Measurements from ENCODE around the gene ACAA1. TPM values are rescaled to one million over a fixed set of nuclear protein-coding genes. Genes with fewer than 3 reads are reported as not detected.

ACAA1 gene
- total and polyA plus RNA-seq, 9 of the 15 experiments (the other 6 are each of a cell fraction or from before 2014, with no cell fraction given), result 4.0 to 88.9 (median 57.2) TPM

DNA sequence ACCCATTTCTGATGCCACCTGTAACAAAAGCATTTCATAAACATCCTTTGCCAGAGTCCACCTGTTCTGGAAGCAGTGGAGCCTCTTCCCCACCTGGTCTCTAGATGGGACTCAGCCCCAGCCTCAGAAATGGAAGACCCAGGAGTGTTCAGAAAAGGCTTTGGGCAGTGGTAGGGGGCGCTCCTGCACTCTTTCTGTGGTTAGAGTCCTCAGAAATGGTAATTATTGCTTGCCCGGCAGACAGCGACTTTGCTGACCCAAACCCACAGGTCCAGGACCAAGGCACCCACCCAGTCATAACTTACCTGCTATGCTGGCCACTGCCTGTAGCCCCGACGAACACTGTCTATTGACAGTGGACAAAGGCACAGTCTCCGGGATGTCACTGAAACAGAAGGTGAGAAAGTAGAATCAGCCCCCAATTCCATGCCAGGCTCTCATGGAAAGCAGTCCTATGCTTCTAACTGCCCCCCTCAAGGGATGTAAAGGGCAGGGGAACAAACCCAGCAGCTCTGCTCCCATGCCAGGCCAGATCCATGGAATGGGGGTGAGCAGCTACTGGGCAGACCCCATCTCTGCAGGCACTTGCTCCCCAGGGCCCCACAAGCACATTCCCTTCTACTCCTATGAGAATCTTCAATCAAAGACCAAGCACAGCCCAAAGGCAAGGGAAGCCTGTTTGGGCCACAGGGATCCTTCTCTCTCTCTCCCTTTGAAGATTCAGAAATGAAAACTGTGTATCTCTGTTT is 5.1 kb downstream of the ACAA1 start:
- DNase-seq (ENCODE audit: extremely low read depth in 1 of 4, low spot score in 3 of 4) (peak; percentile 69 to 82 (median 70)), ATAC-seq (peak; percentile 87), FAIRE-seq (peak; percentile 92)
- no TSS peak for BruUV-seq (replicated peaks)
- no peaks in the 10 kb centered on the region for H3K9me3 ChIP-seq (replicated peaks; ENCODE audit: control insufficient read depth, insufficient read depth, low read depth, low read length)
- peaks cover 4 to 6% of the 10 kb centered on the region in 2 experiments; a peak in 2 of 5 replicates for H3K4me1 ChIP-seq (replicated peaks in 1 of 2; ENCODE audit: control insufficient read depth in 2 of 2, insufficient read depth in 2 of 2, low read length in 2 of 2)
- H3K9ac ChIP-seq (ENCODE audit: insufficient read depth in 1 of 2, low read depth in 2 of 2, low read length in 2 of 2), result no peak overlapping the region
- H3K4me3 ChIP-seq, result no peak overlapping the region
- CTCF ChIA-PET (ENCODE audit: low intra/inter-chr PET ratio), result no interaction called here
- peaks cover 4% of the 10 kb centered on the region; the same call in 1 of the 2 replicates for H4K20me1 ChIP-seq (replicated peaks; ENCODE audit: control insufficient read depth, insufficient read depth, low read length)
- WGBS (ENCODE audit: insufficient coverage, low coverage, missing lambda C conversion rate), result 37% methylated on average over 6 of the region's 6 CpGs
- POLR2A ChIA-PET, result interaction anchor here (0.8 to 1.5 kb wide), 3 partner anchors 8 to 35 kb away, joined by 3 read pairs; no protein-coding TSS in a partner anchor
- in situ Hi-C loops (cut with MboI), result loop anchor here (10.0 kb wide), 2 partner anchors 213 to 343 kb away; partner anchors contain the start of gene XYLB
- H3K27ac ChIP-seq (ENCODE audit: extremely low read depth, low read depth, low read length), result no peak overlapping the region
- peaks cover 19% of the 10 kb centered on the region for H3K79me2 ChIP-seq (ENCODE audit: control insufficient read depth, insufficient read depth, low read length)
- H3K36me3 ChIP-seq (ENCODE audit: control insufficient read depth, insufficient read depth, low read length), result peaks cover 86% of the 10 kb centered on the region
- H2AFZ ChIP-seq (ENCODE audit: low read depth, low read length), result no peak overlapping the region
- intact Hi-C loops (cut with micrococcal nuclease), result loop anchor here (1.0 to 10.0 kb wide), 4 partner anchors 93 to 523 kb away; partner anchors contain the start of gene SLC22A14
- no peaks in the 10 kb centered on the region for H3K9me1 ChIP-seq (ENCODE audit: control insufficient read depth, insufficient read depth, low read length)
- H3K4me2 ChIP-seq (ENCODE audit: insufficient read depth, low read length), result no peak overlapping the region
- no peaks in the 10 kb centered on the region for H3K27me3 ChIP-seq (ENCODE audit: control insufficient read depth in 2 of 2, insufficient read depth in 2 of 2, low read length in 2 of 2)
- TF ChIP-seq, protein P1, sequence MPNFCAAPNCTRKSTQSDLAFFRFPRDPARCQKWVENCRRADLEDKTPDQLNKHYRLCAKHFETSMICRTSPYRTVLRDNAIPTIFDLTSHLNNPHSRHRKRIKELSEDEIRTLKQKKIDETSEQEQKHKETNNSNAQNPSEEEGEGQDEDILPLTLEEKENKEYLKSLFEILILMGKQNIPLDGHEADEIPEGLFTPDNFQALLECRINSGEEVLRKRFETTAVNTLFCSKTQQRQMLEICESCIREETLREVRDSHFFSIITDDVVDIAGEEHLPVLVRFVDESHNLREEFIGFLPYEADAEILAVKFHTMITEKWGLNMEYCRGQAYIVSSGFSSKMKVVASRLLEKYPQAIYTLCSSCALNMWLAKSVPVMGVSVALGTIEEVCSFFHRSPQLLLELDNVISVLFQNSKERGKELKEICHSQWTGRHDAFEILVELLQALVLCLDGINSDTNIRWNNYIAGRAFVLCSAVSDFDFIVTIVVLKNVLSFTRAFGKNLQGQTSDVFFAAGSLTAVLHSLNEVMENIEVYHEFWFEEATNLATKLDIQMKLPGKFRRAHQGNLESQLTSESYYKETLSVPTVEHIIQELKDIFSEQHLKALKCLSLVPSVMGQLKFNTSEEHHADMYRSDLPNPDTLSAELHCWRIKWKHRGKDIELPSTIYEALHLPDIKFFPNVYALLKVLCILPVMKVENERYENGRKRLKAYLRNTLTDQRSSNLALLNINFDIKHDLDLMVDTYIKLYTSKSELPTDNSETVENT (CRISPR knock-in tag; IDR thresholded peaks at IDR 0.05), result no peak
- TF ChIP-seq, protein P2, sequence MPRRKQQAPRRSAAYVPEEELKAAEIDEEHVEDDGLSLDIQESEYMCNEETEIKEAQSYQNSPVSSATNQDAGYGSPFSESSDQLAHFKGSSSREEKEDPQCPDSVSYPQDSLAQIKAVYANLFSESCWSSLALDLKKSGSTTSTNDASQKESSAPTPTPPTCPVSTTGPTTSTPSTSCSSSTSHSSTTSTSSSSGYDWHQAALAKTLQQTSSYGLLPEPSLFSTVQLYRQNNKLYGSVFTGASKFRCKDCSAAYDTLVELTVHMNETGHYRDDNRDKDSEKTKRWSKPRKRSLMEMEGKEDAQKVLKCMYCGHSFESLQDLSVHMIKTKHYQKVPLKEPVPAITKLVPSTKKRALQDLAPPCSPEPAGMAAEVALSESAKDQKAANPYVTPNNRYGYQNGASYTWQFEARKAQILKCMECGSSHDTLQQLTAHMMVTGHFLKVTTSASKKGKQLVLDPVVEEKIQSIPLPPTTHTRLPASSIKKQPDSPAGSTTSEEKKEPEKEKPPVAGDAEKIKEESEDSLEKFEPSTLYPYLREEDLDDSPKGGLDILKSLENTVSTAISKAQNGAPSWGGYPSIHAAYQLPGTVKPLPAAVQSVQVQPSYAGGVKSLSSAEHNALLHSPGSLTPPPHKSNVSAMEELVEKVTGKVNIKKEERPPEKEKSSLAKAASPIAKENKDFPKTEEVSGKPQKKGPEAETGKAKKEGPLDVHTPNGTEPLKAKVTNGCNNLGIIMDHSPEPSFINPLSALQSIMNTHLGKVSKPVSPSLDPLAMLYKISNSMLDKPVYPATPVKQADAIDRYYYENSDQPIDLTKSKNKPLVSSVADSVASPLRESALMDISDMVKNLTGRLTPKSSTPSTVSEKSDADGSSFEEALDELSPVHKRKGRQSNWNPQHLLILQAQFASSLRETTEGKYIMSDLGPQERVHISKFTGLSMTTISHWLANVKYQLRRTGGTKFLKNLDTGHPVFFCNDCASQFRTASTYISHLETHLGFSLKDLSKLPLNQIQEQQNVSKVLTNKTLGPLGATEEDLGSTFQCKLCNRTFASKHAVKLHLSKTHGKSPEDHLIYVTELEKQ (CRISPR knock-in tag; IDR thresholded peaks at IDR 0.05), result no peak
- TF ChIP-seq RAD21 (CRISPR knock-in tag; conservative IDR thresholded peaks at IDR 0.05 in 1 of 2, IDR thresholded peaks at IDR 0.05 in 1 of 2) (peak; percentile 73 to 86), RFX5 (IDR thresholded peaks at IDR 0.05; ENCODE audit: low read depth, low read length) (no peak), ZBTB1 (CRISPR knock-in tag; IDR thresholded peaks at IDR 0.05; ENCODE audit: borderline replicate concordance, low read depth) (0 out of 2 replicates have a peak, but pooled peaks have one; percentile 29), CBFB (CRISPR knock-in tag; IDR thresholded peaks at IDR 0.05) (peak; percentile 35; the same call in 1 of the 2 replicates), ZC3H11A (IDR thresholded peaks at IDR 0.05; ENCODE audit: low read depth, low read length) (no peak)
- TF ChIP-seq, protein P3, sequence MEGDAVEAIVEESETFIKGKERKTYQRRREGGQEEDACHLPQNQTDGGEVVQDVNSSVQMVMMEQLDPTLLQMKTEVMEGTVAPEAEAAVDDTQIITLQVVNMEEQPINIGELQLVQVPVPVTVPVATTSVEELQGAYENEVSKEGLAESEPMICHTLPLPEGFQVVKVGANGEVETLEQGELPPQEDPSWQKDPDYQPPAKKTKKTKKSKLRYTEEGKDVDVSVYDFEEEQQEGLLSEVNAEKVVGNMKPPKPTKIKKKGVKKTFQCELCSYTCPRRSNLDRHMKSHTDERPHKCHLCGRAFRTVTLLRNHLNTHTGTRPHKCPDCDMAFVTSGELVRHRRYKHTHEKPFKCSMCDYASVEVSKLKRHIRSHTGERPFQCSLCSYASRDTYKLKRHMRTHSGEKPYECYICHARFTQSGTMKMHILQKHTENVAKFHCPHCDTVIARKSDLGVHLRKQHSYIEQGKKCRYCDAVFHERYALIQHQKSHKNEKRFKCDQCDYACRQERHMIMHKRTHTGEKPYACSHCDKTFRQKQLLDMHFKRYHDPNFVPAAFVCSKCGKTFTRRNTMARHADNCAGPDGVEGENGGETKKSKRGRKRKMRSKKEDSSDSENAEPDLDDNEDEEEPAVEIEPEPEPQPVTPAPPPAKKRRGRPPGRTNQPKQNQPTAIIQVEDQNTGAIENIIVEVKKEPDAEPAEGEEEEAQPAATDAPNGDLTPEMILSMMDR (IDR thresholded peaks at IDR 0.05 in 2 of 3, conservative IDR thresholded peaks at IDR 0.05 in 1 of 3; ENCODE audit: insufficient read depth in 2 of 3, low read depth in 1 of 3, low read length in 3 of 3), result peak; percentile 88 to 96 (median 92)
- TF ChIP-seq, protein P4, sequence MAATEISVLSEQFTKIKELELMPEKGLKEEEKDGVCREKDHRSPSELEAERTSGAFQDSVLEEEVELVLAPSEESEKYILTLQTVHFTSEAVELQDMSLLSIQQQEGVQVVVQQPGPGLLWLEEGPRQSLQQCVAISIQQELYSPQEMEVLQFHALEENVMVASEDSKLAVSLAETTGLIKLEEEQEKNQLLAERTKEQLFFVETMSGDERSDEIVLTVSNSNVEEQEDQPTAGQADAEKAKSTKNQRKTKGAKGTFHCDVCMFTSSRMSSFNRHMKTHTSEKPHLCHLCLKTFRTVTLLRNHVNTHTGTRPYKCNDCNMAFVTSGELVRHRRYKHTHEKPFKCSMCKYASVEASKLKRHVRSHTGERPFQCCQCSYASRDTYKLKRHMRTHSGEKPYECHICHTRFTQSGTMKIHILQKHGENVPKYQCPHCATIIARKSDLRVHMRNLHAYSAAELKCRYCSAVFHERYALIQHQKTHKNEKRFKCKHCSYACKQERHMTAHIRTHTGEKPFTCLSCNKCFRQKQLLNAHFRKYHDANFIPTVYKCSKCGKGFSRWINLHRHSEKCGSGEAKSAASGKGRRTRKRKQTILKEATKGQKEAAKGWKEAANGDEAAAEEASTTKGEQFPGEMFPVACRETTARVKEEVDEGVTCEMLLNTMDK (IDR thresholded peaks at IDR 0.05; ENCODE audit: borderline replicate concordance, insufficient read depth, low read depth, low read length, poor library complexity, severe bottlenecking), result peak; percentile 1

Measured in K562 (cell line).